ENCODE data around the gene UCKL1. TPM values are rescaled to one million over a fixed set of nuclear protein-coding genes. Genes with fewer than 3 reads are reported as not detected.

The UCKL1 gene
- total RNA-seq, 1 donor from 2014 or later = 33.4 TPM

GRCh38 chr20:63929071-63929470, 27.1 kb downstream of the UCKL1 start:
- peaks cover 61% of the 10 kb centered on the region for H3K79me2 ChIP-seq (ENCODE audit: insufficient read depth, low read length)
- Mint-ChIP-seq H3K36me3 (ENCODE audit: low read depth, unreplicated experiment) (peaks cover 11% of the 10 kb centered on the region), H3K4me1 (ENCODE audit: low read depth, unreplicated experiment) (peaks cover 5% of the 10 kb centered on the region), H3K4me3 (ENCODE audit: unreplicated experiment) (no peak overlapping the region), H3K9me3 (ENCODE audit: unreplicated experiment) (peaks cover 3% of the 10 kb centered on the region), H3K27ac (ENCODE audit: unreplicated experiment) (no peak overlapping the region), H3K27me3 (ENCODE audit: low read depth, unreplicated experiment) (no peaks in the 10 kb centered on the region)
- TF ChIP-seq EZH2 (IDR thresholded peaks at IDR 0.05; ENCODE audit: insufficient read depth, low read length) (no peak), CTCF (IDR thresholded peaks at IDR 0.05; ENCODE audit: insufficient read depth, low read depth, low read length) (no peak)
- peaks cover 75% of the 10 kb centered on the region for H4K20me1 ChIP-seq (ENCODE audit: insufficient read depth, low read length)
- no peaks in the 10 kb centered on the region for H3K27me3 ChIP-seq (ENCODE audit: insufficient read depth, low read length)
- H3K4me1 ChIP-seq (ENCODE audit: insufficient read depth, low read length) = no peaks in the 10 kb centered on the region
- H3K36me3 ChIP-seq (ENCODE audit: insufficient read depth, low read length) = peaks cover 18% of the 10 kb centered on the region
- no peaks in the 10 kb centered on the region for H3K9me3 ChIP-seq (ENCODE audit: insufficient read depth, low read depth, low read length)
- H3K4me3 ChIP-seq (ENCODE audit: insufficient read depth, low read depth, low read length) = no peak overlapping the region
- FAIRE-seq (no peak), DNase-seq (ENCODE audit: low read depth) (no peak)
- no peak overlapping the region for H3K4me2 ChIP-seq (ENCODE audit: low read length)
- no peak overlapping the region for H3K9ac ChIP-seq (ENCODE audit: low read length)
- H2AFZ ChIP-seq (ENCODE audit: low read depth, low read length) = no peak overlapping the region
- H3K27ac ChIP-seq (ENCODE audit: low read depth, low read length) = no peak overlapping the region

- no peak overlapping the region for H3K9ac ChIP-seq (ENCODE audit: low read length)
- no peaks in the 10 kb centered on the region for H3K9me3 ChIP-seq (ENCODE audit: insufficient read depth, low read depth, low read length)
- peaks cover 5% of the 10 kb centered on the region for H3K4me1 Mint-ChIP-seq (ENCODE audit: low read depth, unreplicated experiment)
- no peak for FAIRE-seq
- H3K4me3 Mint-ChIP-seq (ENCODE audit: unreplicated experiment) = no peak overlapping the region
- H3K4me1 ChIP-seq (ENCODE audit: insufficient read depth, low read length) = no peaks in the 10 kb centered on the region
- H3K4me3 ChIP-seq (ENCODE audit: insufficient read depth, low read depth, low read length) = no peak overlapping the region
- H3K4me2 ChIP-seq (ENCODE audit: low read length) = no peak overlapping the region
- no peak overlapping the region for H2AFZ ChIP-seq (ENCODE audit: low read depth, low read length)
- no peaks in the 10 kb centered on the region for H3K27me3 Mint-ChIP-seq (ENCODE audit: low read depth, unreplicated experiment)
- H3K9me3 Mint-ChIP-seq (ENCODE audit: unreplicated experiment) = peaks cover 3% of the 10 kb centered on the region
- H3K79me2 ChIP-seq (ENCODE audit: insufficient read depth, low read length) = peaks cover 74% of the 10 kb centered on the region
- no peaks in the 10 kb centered on the region for H3K27me3 ChIP-seq (ENCODE audit: insufficient read depth, low read length)
- no peak overlapping the region for H3K27ac ChIP-seq (ENCODE audit: low read depth, low read length)
- DNase-seq (ENCODE audit: low read depth) = no peak
- H4K20me1 ChIP-seq (ENCODE audit: insufficient read depth, low read length) = peaks cover 78% of the 10 kb centered on the region
- H3K36me3 ChIP-seq (ENCODE audit: insufficient read depth, low read length) = peaks cover 13% of the 10 kb centered on the region
- H3K36me3 Mint-ChIP-seq (ENCODE audit: low read depth, unreplicated experiment) = peaks cover 9% of the 10 kb centered on the region
- H3K27ac Mint-ChIP-seq (ENCODE audit: unreplicated experiment) = no peak overlapping the region
- TF ChIP-seq CTCF (IDR thresholded peaks at IDR 0.05; ENCODE audit: insufficient read depth, low read depth, low read length) (no peak), EZH2 (IDR thresholded peaks at IDR 0.05; ENCODE audit: insufficient read depth, low read length) (no peak)
Observed at GRCh38 chr20:63926298-63926697, 29.9 kb downstream of the UCKL1 start.

- no peaks in the 10 kb centered on the region for H3K4me1 ChIP-seq (ENCODE audit: insufficient read depth, low read length)
- no peaks in the 10 kb centered on the region for H3K27me3 ChIP-seq (ENCODE audit: insufficient read depth, low read length)
- peaks cover 3% of the 10 kb centered on the region for H3K9me3 Mint-ChIP-seq (ENCODE audit: unreplicated experiment)
- no peaks in the 10 kb centered on the region for H3K9me3 ChIP-seq (ENCODE audit: insufficient read depth, low read depth, low read length)
- peaks cover 9% of the 10 kb centered on the region for H3K36me3 Mint-ChIP-seq (ENCODE audit: low read depth, unreplicated experiment)
- H3K4me2 ChIP-seq (ENCODE audit: low read length) = no peak overlapping the region
- H3K27me3 Mint-ChIP-seq (ENCODE audit: low read depth, unreplicated experiment) = no peaks in the 10 kb centered on the region
- H3K4me1 Mint-ChIP-seq (ENCODE audit: low read depth, unreplicated experiment) = peaks cover 5% of the 10 kb centered on the region
- H3K36me3 ChIP-seq (ENCODE audit: insufficient read depth, low read length) = peaks cover 13% of the 10 kb centered on the region
- H2AFZ ChIP-seq (ENCODE audit: low read depth, low read length) = no peak overlapping the region
- FAIRE-seq (no peak), DNase-seq (ENCODE audit: low read depth) (no peak)
- H3K79me2 ChIP-seq (ENCODE audit: insufficient read depth, low read length) = peaks cover 78% of the 10 kb centered on the region
- peaks cover 76% of the 10 kb centered on the region for H4K20me1 ChIP-seq (ENCODE audit: insufficient read depth, low read length)
- no peak overlapping the region for H3K27ac Mint-ChIP-seq (ENCODE audit: unreplicated experiment)
- no peak overlapping the region for H3K4me3 Mint-ChIP-seq (ENCODE audit: unreplicated experiment)
- no peak overlapping the region for H3K9ac ChIP-seq (ENCODE audit: low read length)
- TF ChIP-seq EZH2 (IDR thresholded peaks at IDR 0.05; ENCODE audit: insufficient read depth, low read length) = no peak
- TF ChIP-seq CTCF (IDR thresholded peaks at IDR 0.05; ENCODE audit: insufficient read depth, low read depth, low read length) = no peak
- no peak overlapping the region for H3K4me3 ChIP-seq (ENCODE audit: insufficient read depth, low read depth, low read length)
- H3K27ac ChIP-seq (ENCODE audit: low read depth, low read length) = no peak overlapping the region
Observed at GRCh38 chr20:63924241-63924640, 32.0 kb downstream of the UCKL1 start.

All from astrocyte (in vitro differentiated cells and primary cell).